Upper lobe of left lung (tissue), 6 donors: Measurements from ENCODE around the gene EDEM2. TPM values are rescaled to one million over a fixed set of nuclear protein-coding genes. Genes with fewer than 3 reads are reported as not detected.

Source experiments
- ATAC-seq, 2 donors: fragments of 200-7000 bp; cut with Tn5 transposase; one replicate each; pipeline ENCODE4 v1.9.1; 2022; ENCODE audit warnings: mild to moderate bottlenecking in 2 of 2, moderate library complexity in 2 of 2; ENCODE audit not compliant: low FRiP score in 2 of 2
- DNase-seq, 2 donors: peaks; one replicate each; pipeline ENCODE4 v3.0.0-alpha.2; 2019 to 2020
- H3K27ac ChIP-seq, 4 donors: fragments of 200-600 bp; sonication (generic); one replicate each; pipeline ENCODE4 v1.5.1; 2016 to 2019
- H3K27me3 ChIP-seq, 4 donors: fragments of 200-600 bp; sonication (generic); one replicate each; pipeline ENCODE4 v1.5.1; 2017 to 2019
- H3K36me3 ChIP-seq, 4 donors: fragments of 200-600 bp; sonication (generic); one replicate each; pipeline ENCODE4 v1.5.1; 2016 to 2019
- H3K4me1 ChIP-seq, 4 donors: fragments of 200-600 bp; sonication (generic); one replicate each; pipeline ENCODE4 v1.5.1; 2018 to 2019
- H3K4me3 ChIP-seq, 4 donors: fragments of 200-600 bp; sonication (generic); one replicate each; pipeline ENCODE4 v1.5.1; 2017 to 2019; ENCODE audit warnings: mild to moderate bottlenecking in 2 of 4, moderate library complexity in 1 of 4
- H3K9me3 ChIP-seq, 4 donors: fragments of 200-600 bp; sonication (generic); one replicate each; pipeline ENCODE4 v1.5.1; 2018 to 2019
- CTCF ChIP-seq, 6 experiments: fragments of 450-650 bp in 4 of 6; fragments of 200-600 bp in 2 of 6; sonication (generic) in 2 of 6; IDR thresholded peaks; one replicate each; pipeline ENCODE4 v1.5.1; 2016 to 2019; ENCODE audit warnings: antibody characterized with exemption in 6 of 6
- EP300 ChIP-seq, 4 donors: sonication (generic); formaldehyde crosslinking; IDR thresholded peaks; one replicate each; pipeline ENCODE4 v1.5.1; 2017; ENCODE audit warnings: antibody characterized with exemption in 4 of 4, control low read depth in 2 of 4
- POLR2A ChIP-seq, 4 donors: fragments of 450-650 bp; IDR thresholded peaks; one replicate each; pipeline ENCODE4 v1.5.1; 2016 to 2017; ENCODE audit warnings: antibody characterized with exemption in 4 of 4, mild to moderate bottlenecking in 2 of 4
- POLR2AphosphoS5 ChIP-seq, 2 donors: sonication (generic); formaldehyde crosslinking; IDR thresholded peaks; one replicate each; pipeline ENCODE4 v1.5.1; 2017; ENCODE audit warnings: antibody characterized with exemption in 2 of 2
- WGBS, 2 donors: methylation state at CpG; one replicate each; pipeline ENCODE4 v1.1.5; 2017 to 2018; 5-methylcytosine and 5-hydroxymethylcytosine counted together
- total RNA-seq, 6 donors: library from RNA; depleted of rRNA in 4 of 6; stranded (reverse); fragments of >200 nt in 4 of 6; gene quantifications; one replicate each; pipeline versions ENCODE4 v1.1.0 to v1.2.1, GENCODE V29; 2016 to 2021
- donor health status: DM: no; HTN: no; CAD: no; lungs with moderate emphysema.
- donor health status: DM: no; HTN: yes; CAD: no; lungs with severe emphysema.

Gene EDEM2
- total RNA-seq, 6 donors from 2014 or later, result 22.0 to 46.2 (median 35.6) TPM

GRCh38 chr20:35125753-35126152, 21.4 kb downstream of the EDEM2 start:
- no peak overlapping the region for H3K27ac ChIP-seq
- no peaks in the 10 kb centered on the region for H3K9me3 ChIP-seq
- peaks cover 44 to 98% (median 69%) of the 10 kb centered on the region in 4 donors for H3K36me3 ChIP-seq
- H3K4me1 ChIP-seq, result no peaks in the 10 kb centered on the region
- no peak for DNase-seq
- no peak for TF ChIP-seq POLR2A (IDR thresholded peaks at IDR 0.05)
- TF ChIP-seq CTCF (IDR thresholded peaks at IDR 0.05), result no peak
- TF ChIP-seq POLR2AphosphoS5 (IDR thresholded peaks at IDR 0.05), result no peak
- no peak for TF ChIP-seq EP300 (IDR thresholded peaks at IDR 0.05)
- ATAC-seq, result no peak
- no peaks in the 10 kb centered on the region for H3K27me3 ChIP-seq
- H3K4me3 ChIP-seq, result no peak overlapping the region
- WGBS, 2 donors, result 89 to 94% methylated on average over 5 of the region's 5 CpGs

DNA sequence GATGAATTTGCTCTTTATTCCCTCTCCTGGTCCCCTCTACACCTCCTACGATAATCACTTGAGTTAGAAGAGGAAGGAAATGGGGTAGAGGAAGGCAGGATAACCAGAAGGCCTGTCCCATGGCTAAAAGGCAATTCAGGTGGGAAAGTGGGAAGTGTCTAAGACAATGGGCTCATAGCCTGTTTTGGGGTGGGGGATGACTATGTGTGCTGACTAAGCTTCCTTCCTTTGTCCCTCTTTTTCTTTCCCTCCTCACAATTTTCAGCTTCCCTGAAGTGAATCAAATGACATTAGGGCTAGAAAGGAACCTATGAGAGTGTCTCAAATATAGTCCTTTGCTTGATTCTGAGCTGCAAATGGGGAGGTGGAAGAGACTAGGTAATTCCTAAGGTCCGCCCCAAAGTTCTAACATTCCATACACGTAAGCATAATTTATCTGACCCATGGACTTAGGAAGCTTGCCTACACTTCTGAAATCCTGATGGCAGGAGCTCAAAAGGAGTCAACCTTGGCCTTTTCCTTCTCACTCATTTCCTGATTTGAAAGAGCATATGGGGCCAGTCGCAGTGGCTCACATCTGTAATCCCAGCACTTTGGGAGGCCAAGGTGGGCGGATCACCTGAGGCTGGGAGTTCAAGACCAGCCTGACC, 24.3 kb downstream of the EDEM2 start:
- H3K27me3 ChIP-seq, result no peaks in the 10 kb centered on the region
- no peak for ATAC-seq
- H3K9me3 ChIP-seq, result no peaks in the 10 kb centered on the region
- H3K36me3 ChIP-seq, result peaks cover 47 to 100% (median 80%) of the 10 kb centered on the region in 4 donors
- 87 to 93% methylated on average over 4 to 5 of the region's 5 CpGs for WGBS, 2 donors
- H3K4me1 ChIP-seq, result no peaks in the 10 kb centered on the region
- no peak overlapping the region for H3K4me3 ChIP-seq
- TF ChIP-seq EP300 (IDR thresholded peaks at IDR 0.05) (no peak), POLR2A (IDR thresholded peaks at IDR 0.05) (no peak), CTCF (IDR thresholded peaks at IDR 0.05) (no peak), POLR2AphosphoS5 (IDR thresholded peaks at IDR 0.05) (no peak)
- DNase-seq, result no peak
- no peak overlapping the region for H3K27ac ChIP-seq

DNA sequence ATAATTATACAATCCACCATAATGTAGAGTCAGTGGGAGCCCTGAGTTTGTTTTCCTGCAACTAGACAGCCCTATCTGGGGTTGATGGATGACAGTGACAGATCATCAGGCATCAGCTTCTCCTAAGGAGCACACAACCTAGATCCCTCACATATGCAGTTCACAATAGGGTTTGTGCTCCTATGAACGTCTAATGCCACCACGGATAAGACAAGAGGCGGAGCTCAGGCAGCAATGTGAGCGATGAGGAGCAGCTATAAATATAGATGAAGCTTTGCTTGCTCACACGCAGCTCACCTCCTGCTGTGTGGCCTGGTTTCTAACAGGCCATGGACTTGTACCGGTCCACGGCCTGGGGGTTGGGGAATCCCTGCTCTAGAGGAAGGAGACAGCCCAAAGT, 25.9 kb downstream of the EDEM2 start:
- peaks cover 43 to 100% (median 74%) of the 10 kb centered on the region in 4 donors for H3K36me3 ChIP-seq
- H3K4me1 ChIP-seq, result no peaks in the 10 kb centered on the region
- no peaks in the 10 kb centered on the region for H3K9me3 ChIP-seq
- ATAC-seq (no peak), DNase-seq (no peak)
- 90 to 94% methylated on average over 3 to 7 of the region's 7 CpGs for WGBS, 2 donors
- H3K27ac ChIP-seq, result peak overlapping the region in 1 of 4 donors; percentile 11
- TF ChIP-seq POLR2A (IDR thresholded peaks at IDR 0.05) (no peak), POLR2AphosphoS5 (IDR thresholded peaks at IDR 0.05) (no peak), EP300 (IDR thresholded peaks at IDR 0.05) (no peak), CTCF (IDR thresholded peaks at IDR 0.05) (no peak)
- H3K27me3 ChIP-seq, result no peaks in the 10 kb centered on the region
- no peak overlapping the region for H3K4me3 ChIP-seq

GRCh38 chr20:35120012-35120701, 27.0 kb downstream of the EDEM2 start:
- Histone ChIP-seq H3K4me1 (no peaks in the 10 kb centered on the region), H3K27me3 (no peaks in the 10 kb centered on the region), H3K9me3 (no peaks in the 10 kb centered on the region), H3K27ac (peak overlapping the region in 2 of 4 donors; percentile 18 to 35), H3K4me3 (no peak overlapping the region), H3K36me3 (peaks cover 52 to 99% (median 74%) of the 10 kb centered on the region in 4 donors)
- DNase-seq (peak in 1 of 2 donors; percentile 40), ATAC-seq (peak; percentile 64 to 81)
- TF ChIP-seq POLR2A (IDR thresholded peaks at IDR 0.05), result no peak
- TF ChIP-seq CTCF (IDR thresholded peaks at IDR 0.05), result no peak
- TF ChIP-seq EP300 (IDR thresholded peaks at IDR 0.05), result no peak
- no peak for TF ChIP-seq POLR2AphosphoS5 (IDR thresholded peaks at IDR 0.05)
- 75 to 80% methylated on average over 8 of the region's 8 CpGs for WGBS, 2 donors
